NCI-H2196 (cell line): ENCODE data around the gene SEMA7A.
A peak's percentile ranks its signal among the peaks of the same experiment; 100 is the strongest.
"Not testable (repeated sequence)": the region's sequence is repeated elsewhere in the genome, so short reads cannot be mapped to it uniquely, and the experiment has no call there.

Source experiments
- DNase-seq: peaks from one replicate; lab custom pipeline; 2025; ENCODE audit not compliant: unreplicated experiment; lab: John Stamatoyannopoulos, UW

SEMA7A gene

DNA sequence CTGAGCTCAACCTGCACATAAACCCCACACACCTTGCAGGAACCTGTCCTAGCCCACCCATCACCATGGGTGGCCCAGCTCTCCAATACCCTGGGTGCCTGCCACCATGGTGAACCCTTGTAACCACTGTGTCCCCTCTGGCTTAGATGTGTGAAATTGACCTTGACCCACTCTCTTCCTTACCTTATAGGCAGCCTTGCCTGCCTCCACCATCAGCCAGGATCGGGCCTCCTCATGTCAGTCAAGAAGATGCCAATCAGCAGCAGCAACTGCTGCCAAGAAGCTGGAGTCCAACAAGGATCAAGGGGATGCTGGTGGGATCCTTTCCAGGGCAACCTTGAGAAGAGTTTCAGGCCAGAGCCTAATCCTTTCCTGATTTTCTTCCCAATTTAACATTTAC is 57.5 kb downstream of the SEMA7A start:
- DNase-seq = no peak

- DNase-seq = peak; percentile 72
Observed at GRCh38 chr15:74375303-74375693, 58.5 kb downstream of the SEMA7A start.

GRCh38 chr15:74374648-74375302 is 59.0 kb downstream of the SEMA7A start:
- DNase-seq = no peak

- peak; percentile 81 for DNase-seq
Observed at GRCh38 chr15:74373731-74374647, 59.8 kb downstream of the SEMA7A start.

GRCh38 chr15:74373056-74373650 is 60.6 kb downstream of the SEMA7A start:
- DNase-seq = no peak

GRCh38 chr15:74370471-74370870 is 63.3 kb downstream of the SEMA7A start:
- no peak for DNase-seq

GRCh38 chr15:74369756-74370155 is 64.0 kb downstream of the SEMA7A start:
- no peak for DNase-seq

- no peak for DNase-seq
Observed at GRCh38 chr15:74369084-74369745, 64.5 kb downstream of the SEMA7A start.

DNA sequence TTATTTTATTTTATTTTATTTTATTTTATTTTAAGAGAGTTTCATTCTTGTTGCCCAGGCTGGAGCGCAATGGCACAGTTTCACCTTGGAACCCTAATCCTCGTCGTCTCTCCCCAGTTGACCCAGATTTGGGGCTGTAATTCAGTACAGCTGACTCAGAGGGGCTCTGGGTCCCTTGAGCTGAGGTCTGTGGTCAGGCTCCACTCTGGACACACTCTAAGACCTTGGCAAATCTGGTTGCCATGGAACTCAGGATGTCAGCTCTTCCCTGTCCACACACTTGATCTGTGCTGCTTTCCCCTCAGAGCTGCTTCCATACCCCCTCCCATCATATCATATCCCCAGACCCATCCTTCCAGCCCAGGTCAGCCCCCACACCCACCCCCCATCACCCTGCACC is 65.6 kb downstream of the SEMA7A start:
- DNase-seq = no peak

DNA sequence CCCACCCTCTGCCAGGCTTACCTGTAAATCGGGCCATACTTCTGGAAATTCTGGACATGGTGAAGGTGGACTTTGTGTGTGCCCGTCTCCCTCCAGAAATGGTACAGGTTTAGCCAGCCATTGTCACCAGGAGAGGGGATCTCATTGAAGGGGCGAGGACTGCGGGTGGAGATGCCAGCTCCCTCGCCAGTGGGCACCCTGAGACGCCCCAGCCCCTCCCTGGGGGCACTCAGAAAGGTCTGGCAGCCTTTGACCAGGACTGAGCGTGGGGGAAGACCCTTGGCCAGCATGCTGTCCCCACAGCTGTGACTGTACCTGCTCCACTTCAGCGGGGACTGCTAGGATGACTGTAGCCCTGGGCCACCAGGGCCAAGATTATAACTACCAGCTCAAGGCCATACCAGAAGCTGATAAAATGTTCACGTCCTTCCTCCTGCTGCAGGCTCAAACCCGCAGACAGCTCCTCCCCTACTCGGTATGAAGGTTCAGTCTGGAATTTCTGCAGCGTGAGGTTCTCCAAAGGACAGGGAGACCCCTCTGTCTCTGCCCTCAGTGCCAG is 66.4 kb downstream of the SEMA7A start, which contains the start of gene CYP11A1:
Gene CYP11A1 (minus strand): TSS at position 351 of the 559 bp plus-strand sequence. CDS start 61 bp downstream, at position 290.
- DNase-seq = no peak

GRCh38 chr15:74365598-74366445 is 67.9 kb downstream of the SEMA7A start:
- no peak for DNase-seq

DNA sequence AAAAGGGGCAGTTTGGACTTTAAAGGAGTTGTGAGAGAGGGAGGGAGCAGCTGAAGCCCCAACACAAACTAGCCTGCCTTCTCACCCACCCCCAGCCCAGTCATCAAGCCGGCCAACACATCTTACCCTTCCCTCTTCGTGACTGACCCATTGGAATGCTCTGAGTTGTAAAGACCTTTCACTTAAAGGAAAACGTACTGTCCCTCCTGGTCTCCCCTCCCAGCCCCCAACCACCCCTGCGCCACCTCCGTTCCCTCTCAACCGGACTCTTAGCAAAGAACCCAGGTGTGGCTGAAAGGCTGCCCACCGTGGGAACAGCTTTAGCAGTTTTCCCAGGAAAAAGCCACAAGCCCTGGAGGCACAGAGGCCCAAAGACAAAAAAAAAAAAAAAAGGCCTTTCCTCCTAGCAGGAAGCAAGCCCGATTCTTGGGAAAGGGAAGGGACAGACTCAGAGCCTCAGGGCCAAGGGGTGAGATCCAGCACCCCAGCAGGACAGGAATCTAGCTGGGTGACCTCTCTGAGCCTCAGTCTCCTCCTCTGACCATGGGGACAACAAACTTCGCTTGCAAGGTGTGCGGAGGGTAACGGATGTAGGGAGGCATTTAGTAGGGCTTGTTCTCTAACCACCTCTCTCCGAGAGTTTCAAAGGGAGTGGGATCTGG is 68.7 kb downstream of the SEMA7A start:
- no peak for DNase-seq

- no peak for DNase-seq
Observed at GRCh38 chr15:74362482-74362881, 71.3 kb downstream of the SEMA7A start.

DNA sequence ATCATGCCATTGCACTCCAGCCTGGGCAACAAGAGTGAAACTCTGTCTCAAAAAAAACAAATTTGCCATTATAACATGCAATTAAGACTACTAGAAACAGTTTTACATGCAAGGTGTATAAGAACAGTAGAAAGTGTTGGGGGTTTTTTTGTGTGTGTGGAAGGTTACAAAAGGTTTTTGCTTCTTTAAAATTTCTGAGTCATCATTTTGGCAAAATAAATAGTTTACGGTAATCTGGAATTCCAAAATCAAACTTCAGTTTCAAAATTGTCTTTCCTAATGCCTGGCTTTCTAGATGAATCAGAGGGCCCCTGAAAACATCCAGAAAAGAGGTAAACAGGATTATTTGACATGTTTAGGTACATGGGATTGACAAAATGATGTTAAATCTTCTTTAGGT is 72.9 kb downstream of the SEMA7A start:
- DNase-seq = not testable (repeated sequence)

DNA sequence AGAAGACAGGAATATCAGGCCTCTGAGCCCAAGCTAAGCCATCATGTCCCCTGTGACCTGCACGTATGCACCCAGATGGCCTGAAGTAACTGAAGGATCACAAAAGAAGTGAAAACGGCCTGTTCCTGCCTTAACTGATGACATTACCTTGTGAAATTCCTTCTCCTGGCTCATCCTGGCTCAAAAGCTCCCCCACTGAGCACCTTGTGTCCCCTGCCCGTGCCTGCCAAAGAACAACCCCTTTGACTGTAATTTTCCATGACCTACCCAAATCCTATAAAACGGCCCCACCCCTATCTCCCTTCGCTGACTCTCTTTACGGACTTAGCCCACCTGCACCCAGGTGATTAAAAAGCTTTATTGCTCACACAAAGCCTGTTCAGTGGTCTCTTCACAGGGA is 74.4 kb downstream of the SEMA7A start:
- not testable (repeated sequence) for DNase-seq
